OCI-M2 (cell line): ENCODE measurements around the gene CERK.
"Not testable (repeated sequence)": the region's sequence is repeated elsewhere in the genome, so short reads cannot be mapped to it uniquely, and the experiment has no call there.

ENCODE experiments used
- DNase-seq: peaks from one replicate; lab custom pipeline; 2025; ENCODE audit not compliant: unreplicated experiment; lab: John Stamatoyannopoulos, UW

CERK gene

DNA sequence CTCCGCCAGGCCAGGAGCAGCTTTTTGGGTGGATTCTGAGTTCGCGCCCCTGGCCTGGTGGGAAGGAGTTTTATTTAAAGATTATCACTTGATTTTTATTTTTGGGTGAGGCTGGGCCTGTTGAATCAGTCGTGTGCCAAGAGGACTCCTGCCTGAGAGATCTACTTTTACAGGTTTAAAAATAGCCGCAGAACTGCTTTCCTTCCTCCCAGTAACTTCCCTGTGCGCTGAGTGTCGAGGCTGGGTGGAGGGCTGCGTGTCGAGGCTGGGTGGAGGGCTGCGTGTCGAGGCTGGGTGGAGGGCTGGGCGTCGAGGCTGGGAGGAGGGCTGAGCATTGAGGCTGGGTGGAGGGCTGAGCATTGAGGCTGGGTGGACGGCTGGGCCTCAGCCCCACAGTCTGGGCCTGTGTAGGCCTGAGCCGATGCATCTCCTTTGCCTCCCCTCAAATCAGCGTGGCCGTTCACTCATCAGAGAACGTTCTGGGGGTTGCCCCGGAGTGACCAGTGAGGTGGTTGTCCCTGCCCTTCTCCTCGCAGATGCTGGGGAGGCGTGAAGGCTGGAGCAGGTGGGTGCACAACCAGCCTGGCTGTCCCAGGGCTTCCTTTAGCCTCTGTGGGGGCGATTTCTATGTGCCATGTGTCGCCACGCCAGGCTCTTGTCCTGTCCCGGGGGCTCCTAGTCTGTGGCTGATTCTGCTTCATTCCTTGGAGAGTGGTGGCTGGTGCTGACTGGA, 87.8 kb downstream of the CERK start:
- DNase-seq = no peak

DNA sequence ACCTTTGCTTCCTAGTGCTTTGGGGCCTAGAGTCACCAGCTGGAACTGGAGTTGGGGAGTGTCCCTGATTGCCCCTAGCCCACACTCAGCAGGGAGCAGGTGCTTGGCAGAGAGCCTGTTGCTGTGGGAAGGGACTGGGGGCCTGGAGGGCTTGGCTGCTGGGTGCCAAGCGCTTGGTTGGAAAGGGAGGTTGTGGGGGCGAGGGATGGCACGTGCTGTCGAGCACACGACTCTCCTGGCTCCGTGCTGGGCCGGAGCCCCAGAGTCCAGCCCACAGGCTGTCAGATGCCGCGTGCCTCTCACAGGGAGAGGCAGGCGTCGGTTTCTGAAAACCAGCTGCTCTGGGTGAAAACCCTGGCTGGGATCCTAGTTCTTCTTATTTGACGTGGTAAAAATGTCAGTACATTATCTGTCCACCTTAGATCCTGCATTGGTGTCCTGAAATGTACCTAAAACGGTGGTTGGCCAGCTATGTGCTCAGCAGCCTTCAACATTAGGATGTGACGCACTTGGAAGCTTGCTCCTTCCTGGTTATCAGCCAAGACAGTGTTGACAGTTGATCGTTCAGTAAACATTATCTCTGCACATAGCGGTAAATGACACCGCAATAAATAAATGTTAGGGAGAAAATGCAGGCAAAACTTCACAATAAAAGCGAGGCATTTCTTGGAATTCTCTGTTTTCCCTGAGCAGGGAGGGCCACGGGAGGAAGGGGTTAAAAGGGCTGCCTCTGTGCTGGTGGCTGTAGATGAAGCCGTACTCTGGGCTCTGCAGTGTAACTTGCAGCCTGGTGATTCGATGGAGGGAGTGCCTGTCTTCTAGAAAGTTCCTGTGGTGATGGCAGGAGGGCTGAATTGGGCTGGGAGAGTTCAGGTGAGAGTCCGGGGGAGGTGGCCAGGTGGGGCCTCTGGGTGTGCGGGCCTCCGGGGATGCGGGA, 88.6 kb downstream of the CERK start:
- no peak for DNase-seq

DNA sequence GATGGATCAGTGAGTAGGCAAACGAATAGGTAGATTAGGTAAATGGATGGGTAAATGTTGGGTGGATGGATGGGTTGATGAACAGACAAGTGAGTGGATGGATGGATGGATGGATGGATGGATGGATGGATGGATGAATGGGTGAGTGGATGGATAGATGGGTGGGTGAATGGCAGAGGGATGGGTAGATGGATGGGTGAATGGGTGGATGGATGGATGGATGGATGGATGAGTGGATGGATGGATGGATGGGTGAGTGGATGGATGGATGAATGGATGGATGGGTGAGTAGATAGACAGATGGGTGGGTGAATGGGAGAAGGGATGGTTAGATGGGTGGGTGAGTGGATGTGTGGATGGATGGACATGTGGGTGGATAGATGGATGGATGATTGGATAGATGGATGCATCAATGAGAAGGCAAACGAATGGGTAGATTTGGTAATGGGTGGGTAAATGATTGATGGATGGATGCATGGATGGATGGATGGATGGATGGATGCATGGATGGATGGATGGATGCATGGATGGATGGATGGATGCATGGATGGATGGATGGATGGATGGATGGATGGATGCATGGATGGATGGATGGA, 89.7 kb downstream of the CERK start:
- not testable (repeated sequence) for DNase-seq

DNA sequence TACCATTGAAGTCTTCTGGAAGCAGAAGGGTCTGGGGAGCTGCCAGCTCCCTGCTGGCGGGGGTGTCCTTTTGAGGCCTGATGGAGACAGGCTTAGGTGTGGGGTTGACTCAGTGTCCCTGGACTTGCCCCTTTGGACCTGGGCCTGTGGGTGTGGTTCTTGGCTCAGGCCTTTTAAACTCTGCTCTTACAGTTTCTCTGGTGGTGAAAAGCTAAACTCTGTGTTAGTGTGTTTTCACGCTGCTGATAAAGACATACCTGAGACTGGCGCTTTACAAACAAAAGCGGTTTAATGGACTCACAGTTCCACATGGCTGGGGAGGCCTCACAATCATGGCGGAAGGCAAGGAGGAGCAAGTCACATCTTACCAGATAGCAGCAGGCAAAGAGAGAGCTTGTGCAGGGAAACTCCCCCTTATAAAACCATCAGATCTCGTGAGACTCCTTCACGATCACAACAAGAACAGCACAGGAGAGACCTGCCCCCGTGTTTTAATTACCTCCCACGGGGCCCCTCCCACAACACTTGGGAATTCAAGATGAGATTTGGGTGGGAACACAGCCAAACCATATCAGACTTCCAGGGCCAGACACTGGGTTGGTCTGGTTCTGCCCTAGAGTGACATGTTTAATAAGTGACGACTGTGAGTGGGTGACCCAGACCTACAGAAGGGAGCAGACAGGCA, 91.4 kb downstream of the CERK start:
- no peak for DNase-seq

- DNase-seq = not testable (repeated sequence)
Observed at GRCh38 chr22:46642840-46643480, 95.1 kb downstream of the CERK start.

- DNase-seq = no peak
Observed at GRCh38 chr22:46641811-46642266, 96.2 kb downstream of the CERK start.

GRCh38 chr22:46640293-46641055, 97.6 kb downstream of the CERK start:
- DNase-seq = no peak

- DNase-seq = no peak
Observed at GRCh38 chr22:46639843-46640242, 98.2 kb downstream of the CERK start.

- DNase-seq = no peak
Observed at GRCh38 chr22:46638601-46639431, 99.2 kb downstream of the CERK start.

- DNase-seq = no peak
Observed at GRCh38 chr22:46637711-46638600, 100.1 kb downstream of the CERK start.

GRCh38 chr22:46636221-46637002, 101.6 kb downstream of the CERK start:
- no peak for DNase-seq

DNA sequence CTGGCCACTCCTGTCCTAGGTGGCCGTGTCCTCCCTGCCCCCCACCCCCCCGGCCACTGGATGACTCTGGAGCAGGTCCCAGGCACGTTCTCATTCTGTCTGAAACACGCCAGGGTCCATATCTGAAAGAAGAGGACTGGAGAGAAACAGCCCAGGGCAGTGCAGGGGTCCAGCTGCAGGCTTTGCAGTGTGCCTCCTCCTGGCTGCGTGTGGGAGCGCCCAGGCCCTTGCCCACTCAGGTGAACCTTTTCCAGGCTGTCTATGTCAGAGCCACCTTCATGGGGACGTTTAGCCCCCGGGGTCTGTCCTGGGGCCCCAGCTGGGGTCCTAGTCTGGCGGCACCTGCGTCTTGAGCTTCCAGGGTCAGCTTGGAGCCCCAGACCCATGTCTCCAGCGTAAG, 102.3 kb downstream of the CERK start:
- DNase-seq = no peak

- not testable (repeated sequence) for DNase-seq
Observed at GRCh38 chr22:46634973-46635685, 102.9 kb downstream of the CERK start.
